Spinal cord (tissue), 10 donors: ENCODE results near the gene ARSH. TPM values are rescaled to one million over a fixed set of nuclear protein-coding genes. Genes with fewer than 3 reads are reported as not detected.
"Not testable (repeated sequence)": the region's sequence is repeated elsewhere in the genome, so short reads cannot be mapped to it uniquely, and the experiment has no call there.

ENCODE experiments used
- DNase-seq, 6 donors: peaks; one replicate each; pipeline versions ENCODE4 v3.0.0 to v3.0.0-alpha.2; 2013 to 2015; ENCODE audit warnings: low spot score in 6 of 6, low read depth in 4 of 6
- H3K27ac ChIP-seq: one replicate; pipeline ENCODE4 v1.5.1; 2013; ENCODE audit warnings: low read depth, low read length, control low read depth
- H3K27me3 ChIP-seq: one replicate; pipeline ENCODE4 v1.6.1; 2013; ENCODE audit warnings: low read length; ENCODE audit not compliant: control insufficient read depth, insufficient read depth
- H3K36me3 ChIP-seq: one replicate; pipeline ENCODE4 v1.6.1; 2013; ENCODE audit warnings: low read length; ENCODE audit not compliant: control insufficient read depth, insufficient read depth
- H3K4me1 ChIP-seq: one replicate; pipeline ENCODE4 v1.6.1; 2013; ENCODE audit warnings: low read length; ENCODE audit not compliant: control insufficient read depth, insufficient read depth
- H3K4me3 ChIP-seq: one replicate; pipeline ENCODE4 v1.5.1; 2013; ENCODE audit warnings: low read depth, low read length, control low read depth
- H3K9me3 ChIP-seq: one replicate; pipeline ENCODE4 v1.6.1; 2013; ENCODE audit warnings: low read length; ENCODE audit not compliant: control insufficient read depth, insufficient read depth
- WGBS: methylation state at CpG from one replicate; pipeline ENCODE4 v1.1.5; 2013; ENCODE audit warnings: missing lambda C conversion rate; ENCODE audit not compliant: insufficient coverage; 5-methylcytosine and 5-hydroxymethylcytosine counted together
- long read RNA-seq, 4 donors: transcript quantifications; one replicate each; lab custom pipeline, GENCODE V29; 2026
- polyA plus RNA-seq, 2 donors: library from polyadenylated mRNA; unstranded; fragments of 120-200 nt; gene quantifications; one replicate each; pipeline ENCODE4 v1.2.1, GENCODE V29; 2013; ENCODE audit not compliant: insufficient read length in 2 of 2
- total RNA-seq, 2 donors: library from RNA; depleted of rRNA in 1 of 2; stranded (reverse); fragments of 120-200 nt in 1 of 2; fragments of >200 nt in 1 of 2; gene quantifications; one replicate each; pipeline versions ENCODE4 v1.2.3 to v1.2.4, GENCODE V29; 2013 to 2014
- donor health status: healthy.

ARSH gene
- total RNA-seq: not detected
- polyA plus RNA-seq: not detected
- long read RNA-seq, donor 1: 0 reads
- long read RNA-seq, donor 2: 0 reads
- long read RNA-seq, donor 3: 0 reads
- long read RNA-seq, donor 4: 0 reads

- Histone ChIP-seq H3K9me3 (peaks cover 2% of the 10 kb centered on the region), H3K4me1 (no peaks in the 10 kb centered on the region), H3K27ac (no peak within 1 kb of the TSS), H3K4me3 (no peak within 1 kb of the TSS), H3K27me3 (no peaks in the 10 kb centered on the region), H3K36me3 (no peaks in the 10 kb centered on the region)
- DNase-seq: no peak
- WGBS: 93% methylated on average over 3 of the region's 6 CpGs
These were observed at the start of gene ARSH for GRCh38 chrX:3006495-3006894. Gene ARSH, plus strand, starts transcription at chrX:3006546. Its CDS starts 67 bp downstream, at chrX:3006613.

- Histone ChIP-seq H3K4me1 (peaks cover 3% of the 10 kb centered on the region), H3K4me3 (no peak overlapping the region), H3K9me3 (no peaks in the 10 kb centered on the region), H3K36me3 (no peaks in the 10 kb centered on the region), H3K27ac (no peak overlapping the region), H3K27me3 (peaks cover 4% of the 10 kb centered on the region)
- DNase-seq: peak in 2 of 6 donors; percentile 27 to 47
- WGBS: 54% methylated on average over 4 of the region's 9 CpGs
These were observed 48.1 kb upstream of the ARSH start for GRCh38 chrX:2958199-2958598.

- 76% methylated on average over 14 of the region's 14 CpGs for WGBS
- Histone ChIP-seq H3K4me1 (peaks cover 3% of the 10 kb centered on the region), H3K4me3 (no peak overlapping the region), H3K9me3 (no peaks in the 10 kb centered on the region), H3K27ac (no peak overlapping the region), H3K36me3 (no peaks in the 10 kb centered on the region), H3K27me3 (peaks cover 4% of the 10 kb centered on the region)
- no peak for DNase-seq
These were observed 45.4 kb upstream of the ARSH start for GRCh38 chrX:2960861-2961515.

GRCh38 chrX:2962381-2962780 is 44.0 kb upstream of the ARSH start:
- Histone ChIP-seq H3K4me3 (no peak overlapping the region), H3K27ac (no peak overlapping the region), H3K36me3 (no peaks in the 10 kb centered on the region), H3K4me1 (peaks cover 5% of the 10 kb centered on the region), H3K27me3 (peaks cover 4% of the 10 kb centered on the region), H3K9me3 (no peaks in the 10 kb centered on the region)
- peak in 1 of 6 donors; percentile 26 for DNase-seq
- 53% methylated on average over 11 of the region's 11 CpGs for WGBS

- H3K4me1 ChIP-seq: peaks cover 15% of the 10 kb centered on the region
- not testable (repeated sequence) for H3K36me3 ChIP-seq, H3K27ac ChIP-seq, H3K9me3 ChIP-seq, DNase-seq, H3K4me3 ChIP-seq, H3K27me3 ChIP-seq
- no CpG with 5 or more reads among the region's 7 CpGs for WGBS
These were observed 42.9 kb upstream of the ARSH start for GRCh38 chrX:2963449-2963848.

GRCh38 chrX:2963992-2964794 is 42.2 kb upstream of the ARSH start:
- 55% methylated on average over 12 of the region's 16 CpGs for WGBS
- not testable (repeated sequence) for H3K27me3 ChIP-seq, H3K36me3 ChIP-seq, H3K4me3 ChIP-seq, H3K9me3 ChIP-seq
- peaks cover 15% of the 10 kb centered on the region for H3K4me1 ChIP-seq
- peak in 1 of 6 donors; percentile 9 for DNase-seq
- H3K27ac ChIP-seq: peak overlapping the region; percentile 25

GRCh38 chrX:2965965-2966364 is 40.4 kb upstream of the ARSH start:
- no peaks in the 10 kb centered on the region for H3K9me3 ChIP-seq
- peaks cover 15% of the 10 kb centered on the region for H3K4me1 ChIP-seq
- peaks cover 4% of the 10 kb centered on the region for H3K27me3 ChIP-seq
- H3K4me3 ChIP-seq: no peak overlapping the region
- no peak overlapping the region for H3K27ac ChIP-seq
- H3K36me3 ChIP-seq: no peaks in the 10 kb centered on the region
- WGBS: 85% methylated on average over 5 of the region's 6 CpGs
- no peak for DNase-seq

GRCh38 chrX:2967012-2967411 is 39.3 kb upstream of the ARSH start:
- H3K36me3 ChIP-seq: no peaks in the 10 kb centered on the region
- H3K4me1 ChIP-seq: peaks cover 15% of the 10 kb centered on the region
- no peak overlapping the region for H3K4me3 ChIP-seq
- peaks cover 4% of the 10 kb centered on the region for H3K27me3 ChIP-seq
- DNase-seq: no peak
- no peak overlapping the region for H3K27ac ChIP-seq
- H3K9me3 ChIP-seq: no peaks in the 10 kb centered on the region
- whole genome bisulfite sequencing: 100% methylated on average over 1 of the region's 3 CpGs

- Histone ChIP-seq H3K27me3 (no peaks in the 10 kb centered on the region), H3K4me3 (peak overlapping the region; percentile 30), H3K4me1 (peaks cover 12% of the 10 kb centered on the region), H3K9me3 (no peaks in the 10 kb centered on the region), H3K27ac (peak overlapping the region; percentile 22), H3K36me3 (no peaks in the 10 kb centered on the region)
- peak in 1 of 6 donors; percentile 27 for DNase-seq
- WGBS: 28% methylated on average over 9 of the region's 14 CpGs
These were observed 38.8 kb upstream of the ARSH start for GRCh38 chrX:2967584-2967983.
